GM06990 (cell line): ENCODE results near the gene PTPRS.
"Not testable (repeated sequence)": the region's sequence is repeated elsewhere in the genome, so short reads cannot be mapped to it uniquely, and the experiment has no call there.

ENCODE experiments used
- DNase-seq: peaks from one replicate; pipeline ENCODE4 v3.0.0-alpha.2; 2011; ENCODE audit not compliant: insufficient read length; ENCODE audit errors: extremely low read depth
- H3K27me3 ChIP-seq: replicated peaks from 2 replicates; pipeline ENCODE4 v1.6.0; 2011; ENCODE audit warnings: low read length; ENCODE audit not compliant: control insufficient read depth, insufficient read depth
- H3K36me3 ChIP-seq: 2 replicates; pipeline ENCODE4 v1.5.1; 2011; ENCODE audit warnings: low read length; ENCODE audit not compliant: control insufficient read depth, insufficient read depth
- H3K4me3 ChIP-seq: replicated peaks from 2 replicates; pipeline ENCODE4 v1.5.1; 2011; ENCODE audit warnings: low read depth, mild to moderate bottlenecking, control low read depth, low read length
- CTCF ChIP-seq: IDR thresholded peaks from 2 replicates; pipeline ENCODE4 v1.5.1; 2011; ENCODE audit warnings: low read length, control low read depth, mild to moderate bottlenecking, inconsistent platforms; ENCODE audit not compliant: insufficient read depth, poor library complexity, severe bottlenecking

Gene PTPRS

GRCh38 chr19:5340637-5341447, at the start of gene PTPRS:
Gene PTPRS (minus strand): TSS chr19:5340812. CDS start chr19:5286140, 54,672 bp downstream.
- DNase-seq = peak; percentile 79
- no peaks in the 10 kb centered on the region; the same call in 1 of the 2 replicates for H3K27me3 ChIP-seq
- H3K4me3 ChIP-seq = peak within 1 kb of the TSS; percentile 58
- TF ChIP-seq CTCF = no peak
- no peaks in the 10 kb centered on the region for H3K36me3 ChIP-seq

- no peak for DNase-seq
- Histone ChIP-seq H3K27me3 (no peaks in the 10 kb centered on the region), H3K4me3 (no peak overlapping the region), H3K36me3 (no peaks in the 10 kb centered on the region)
- no peak for TF ChIP-seq CTCF
Measured at GRCh38 chr19:5389353-5389752, 48.7 kb upstream of the PTPRS start.

- Histone ChIP-seq H3K4me3 (no peak overlapping the region), H3K36me3 (no peaks in the 10 kb centered on the region), H3K27me3 (no peaks in the 10 kb centered on the region)
- DNase-seq = no peak
- no peak for TF ChIP-seq CTCF
Measured at GRCh38 chr19:5387472-5387871, 46.9 kb upstream of the PTPRS start.

GRCh38 chr19:5386841-5387240, 46.2 kb upstream of the PTPRS start:
- no peak for TF ChIP-seq CTCF
- no peak for DNase-seq
- H3K27me3 ChIP-seq = no peaks in the 10 kb centered on the region
- H3K36me3 ChIP-seq = no peaks in the 10 kb centered on the region
- no peak overlapping the region for H3K4me3 ChIP-seq

- H3K27me3 ChIP-seq, H3K36me3 ChIP-seq, H3K4me3 ChIP-seq, DNase-seq: not testable (repeated sequence)
Measured at GRCh38 chr19:5381197-5381596, 40.6 kb upstream of the PTPRS start.

- Histone ChIP-seq H3K27me3 (no peaks in the 10 kb centered on the region), H3K4me3 (no peak overlapping the region), H3K36me3 (no peaks in the 10 kb centered on the region)
- TF ChIP-seq CTCF = no peak
- no peak for DNase-seq
Measured at GRCh38 chr19:5380215-5380919, 39.8 kb upstream of the PTPRS start.
